ENCODE data around the gene ADAMTS17. TPM values are rescaled to one million over a fixed set of nuclear protein-coding genes. Genes with fewer than 3 reads are reported as not detected.
A peak's percentile ranks its signal among the peaks of the same experiment; 100 is the strongest.

Gene ADAMTS17
- total RNA-seq, 1 experiment from 2014 or later = 3.2 TPM

- CTCF ChIA-PET = no interaction called here
- BruUV-seq (replicated peaks) = no TSS peak
Observed at GRCh38 chr15:99999282-100000070, 342.3 kb downstream of the ADAMTS17 start.

GRCh38 chr15:99998661-99999101 is 343.1 kb downstream of the ADAMTS17 start:
- TF ChIP-seq EZH2 (IDR thresholded peaks at IDR 0.05; ENCODE audit: low read depth) (no peak), CTCF (conservative IDR thresholded peaks at IDR 0.05) (no peak)
- DNase-seq = peak; percentile 17 to 43
- H3K4me3 ChIP-seq = no peak overlapping the region
- no peaks in the 10 kb centered on the region for H3K79me2 ChIP-seq (ENCODE audit: low read depth)
- ChIA-PET CTCF (no interaction called here), POLR2A (ENCODE audit: unreplicated experiment) (no interaction called here)
- no TSS peak for BruUV-seq (replicated peaks)
- H3K27ac ChIP-seq = no peak overlapping the region
- H3K36me3 ChIP-seq (ENCODE audit: low read depth) = no peaks in the 10 kb centered on the region
- H3K27me3 ChIP-seq (ENCODE audit: insufficient read depth, low read depth) = no peaks in the 10 kb centered on the region
- H4K20me1 ChIP-seq (ENCODE audit: insufficient read depth) = no peaks in the 10 kb centered on the region
- no peak overlapping the region for H3K4me2 ChIP-seq
- H3K4me1 ChIP-seq (replicated peaks; ENCODE audit: insufficient read depth) = no peaks in the 10 kb centered on the region
- no peaks in the 10 kb centered on the region for H3K9me3 ChIP-seq (ENCODE audit: insufficient read depth, low read depth)
- intact Hi-C loops (cut with micrococcal nuclease; ENCODE audit: unreplicated experiment) = no loop called here
- no peaks in the 10 kb centered on the region for H3F3A ChIP-seq (ENCODE audit: insufficient read depth, low read depth)
- H3K9me2 ChIP-seq (ENCODE audit: insufficient read depth) = no peaks in the 10 kb centered on the region
- H2AFZ ChIP-seq = no peak overlapping the region

More at GRCh38 chr15:99999282-100000070, 342.3 kb downstream of the ADAMTS17 start:
- POLR2A ChIA-PET (ENCODE audit: unreplicated experiment) = no interaction called here
- no peak for TF ChIP-seq EZH2 (IDR thresholded peaks at IDR 0.05; ENCODE audit: low read depth)
- TF ChIP-seq CTCF (conservative IDR thresholded peaks at IDR 0.05) = no peak
- no peaks in the 10 kb centered on the region for H3F3A ChIP-seq (ENCODE audit: insufficient read depth, low read depth)
- no peaks in the 10 kb centered on the region for H3K9me2 ChIP-seq (ENCODE audit: insufficient read depth)
- DNase-seq = no peak
- H3K4me1 ChIP-seq (replicated peaks; ENCODE audit: insufficient read depth) = no peaks in the 10 kb centered on the region
- H3K4me3 ChIP-seq = no peak overlapping the region
- H3K27ac ChIP-seq = no peak overlapping the region
- H3K27me3 ChIP-seq (ENCODE audit: insufficient read depth, low read depth) = no peaks in the 10 kb centered on the region
- H2AFZ ChIP-seq = no peak overlapping the region
- no peaks in the 10 kb centered on the region for H3K9me3 ChIP-seq (ENCODE audit: insufficient read depth, low read depth)
- H4K20me1 ChIP-seq (ENCODE audit: insufficient read depth) = no peaks in the 10 kb centered on the region
- no peaks in the 10 kb centered on the region for H3K79me2 ChIP-seq (ENCODE audit: low read depth)
- no peaks in the 10 kb centered on the region for H3K36me3 ChIP-seq (ENCODE audit: low read depth)
- no peak overlapping the region for H3K4me2 ChIP-seq
- intact Hi-C loops (cut with micrococcal nuclease; ENCODE audit: unreplicated experiment) = no loop called here

GRCh38 chr15:99997112-99997651 is 344.6 kb downstream of the ADAMTS17 start:
- TF ChIP-seq EZH2 (IDR thresholded peaks at IDR 0.05; ENCODE audit: low read depth) = no peak
- no peak for TF ChIP-seq CTCF (conservative IDR thresholded peaks at IDR 0.05)
- intact Hi-C loops (cut with micrococcal nuclease; ENCODE audit: unreplicated experiment) = no loop called here
- H3K4me1 ChIP-seq (replicated peaks; ENCODE audit: insufficient read depth) = no peaks in the 10 kb centered on the region
- no peak overlapping the region for H2AFZ ChIP-seq
- no peak for DNase-seq
- POLR2A ChIA-PET (ENCODE audit: unreplicated experiment) = interaction anchor here (0.7 kb wide), 1 partner anchor 12 kb away, joined by 17 read pairs; no protein-coding TSS in a partner anchor
- no peaks in the 10 kb centered on the region for H3K36me3 ChIP-seq (ENCODE audit: low read depth)
- no peak overlapping the region for H3K4me2 ChIP-seq
- no peak overlapping the region for H3K27ac ChIP-seq
- no peaks in the 10 kb centered on the region for H4K20me1 ChIP-seq (ENCODE audit: insufficient read depth)
- no peak overlapping the region for H3K4me3 ChIP-seq
- no peaks in the 10 kb centered on the region for H3K79me2 ChIP-seq (ENCODE audit: low read depth)
- no peaks in the 10 kb centered on the region for H3K27me3 ChIP-seq (ENCODE audit: insufficient read depth, low read depth)
- no peaks in the 10 kb centered on the region for H3K9me2 ChIP-seq (ENCODE audit: insufficient read depth)
- H3F3A ChIP-seq (ENCODE audit: insufficient read depth, low read depth) = no peaks in the 10 kb centered on the region
- H3K9me3 ChIP-seq (ENCODE audit: insufficient read depth, low read depth) = no peaks in the 10 kb centered on the region
- BruUV-seq (replicated peaks) = no TSS peak
- CTCF ChIA-PET = no interaction called here
